Peyer's patch (tissue), 4 donors: ENCODE results near the gene TRIM63. TPM values are rescaled to one million over a fixed set of nuclear protein-coding genes. Genes with fewer than 3 reads are reported as not detected.

Experiments used
- DNase-seq, 3 donors: peaks; one replicate each; pipeline ENCODE4 v3.0.0-alpha.2; 2017 to 2019
- H3K27ac ChIP-seq, 4 donors: fragments of 200-600 bp; sonication (generic); one replicate each; pipeline ENCODE4 v1.5.1; 2016 to 2019
- H3K27me3 ChIP-seq, 2 donors: fragments of 200-600 bp; sonication (generic); one replicate each; pipeline ENCODE4 v1.5.1; 2019
- H3K36me3 ChIP-seq, 3 donors: fragments of 200-600 bp; sonication (generic); one replicate each; pipeline ENCODE4 v1.5.1; 2016 to 2019
- H3K4me1 ChIP-seq, 4 donors: fragments of 200-600 bp; sonication (generic); one replicate each; pipeline ENCODE4 v1.5.1; 2016 to 2019
- H3K4me3 ChIP-seq, 4 donors: fragments of 200-600 bp; sonication (generic); 1 replicate in 3 of 4; 2 replicates in 1 of 4; pipeline ENCODE4 v1.5.1; 2016 to 2019; ENCODE audit warnings: mild to moderate bottlenecking in 1 of 4
- H3K9me3 ChIP-seq, 4 donors: fragments of 200-600 bp; sonication (generic); one replicate each; pipeline ENCODE4 v1.5.1; 2016 to 2019; ENCODE audit warnings: mild to moderate bottlenecking in 1 of 4
- POLR2A ChIP-seq, 2 donors: fragments of 450-650 bp; IDR thresholded peaks; one replicate each; pipeline ENCODE4 v1.5.1; 2017; ENCODE audit warnings: antibody characterized with exemption in 2 of 2, mild to moderate bottlenecking in 2 of 2, moderate library complexity in 2 of 2
- total RNA-seq, 4 donors: library from RNA; depleted of rRNA; stranded (reverse); fragments of >200 nt; gene quantifications; one replicate each; pipeline ENCODE4 v1.1.0, GENCODE V29; 2016
- TF ChIP-seq, protein P1 (sequence below), 6 experiments: fragments of 450-650 bp in 4 of 6; fragments of 200-600 bp in 2 of 6; sonication (generic) in 1 of 6; IDR thresholded peaks; one replicate each; pipeline ENCODE4 v1.5.1; 2017 to 2019; ENCODE audit warnings: antibody characterized with exemption in 6 of 6, mild to moderate bottlenecking in 3 of 6, moderate library complexity in 1 of 6

The TRIM63 gene
- total RNA-seq, 4 donors from 2014 or later, result 0.53 to 0.95 TPM; not detected in 2

- no peaks in the 10 kb centered on the region for H3K9me3 ChIP-seq
- TF ChIP-seq POLR2A (IDR thresholded peaks at IDR 0.05), result no peak
- TF ChIP-seq, protein P1, sequence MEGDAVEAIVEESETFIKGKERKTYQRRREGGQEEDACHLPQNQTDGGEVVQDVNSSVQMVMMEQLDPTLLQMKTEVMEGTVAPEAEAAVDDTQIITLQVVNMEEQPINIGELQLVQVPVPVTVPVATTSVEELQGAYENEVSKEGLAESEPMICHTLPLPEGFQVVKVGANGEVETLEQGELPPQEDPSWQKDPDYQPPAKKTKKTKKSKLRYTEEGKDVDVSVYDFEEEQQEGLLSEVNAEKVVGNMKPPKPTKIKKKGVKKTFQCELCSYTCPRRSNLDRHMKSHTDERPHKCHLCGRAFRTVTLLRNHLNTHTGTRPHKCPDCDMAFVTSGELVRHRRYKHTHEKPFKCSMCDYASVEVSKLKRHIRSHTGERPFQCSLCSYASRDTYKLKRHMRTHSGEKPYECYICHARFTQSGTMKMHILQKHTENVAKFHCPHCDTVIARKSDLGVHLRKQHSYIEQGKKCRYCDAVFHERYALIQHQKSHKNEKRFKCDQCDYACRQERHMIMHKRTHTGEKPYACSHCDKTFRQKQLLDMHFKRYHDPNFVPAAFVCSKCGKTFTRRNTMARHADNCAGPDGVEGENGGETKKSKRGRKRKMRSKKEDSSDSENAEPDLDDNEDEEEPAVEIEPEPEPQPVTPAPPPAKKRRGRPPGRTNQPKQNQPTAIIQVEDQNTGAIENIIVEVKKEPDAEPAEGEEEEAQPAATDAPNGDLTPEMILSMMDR (IDR thresholded peaks at IDR 0.05), result no peak
- no peaks in the 10 kb centered on the region for H3K27me3 ChIP-seq
- no peak overlapping the region for H3K27ac ChIP-seq
- no peaks in the 10 kb centered on the region for H3K36me3 ChIP-seq
- no peak overlapping the region for H3K4me3 ChIP-seq
- H3K4me1 ChIP-seq, result no peaks in the 10 kb centered on the region
- no peak for DNase-seq
These were observed 32.4 kb upstream of the TRIM63 start for GRCh38 chr1:26099780-26100179.

GRCh38 chr1:26098602-26099001, 31.2 kb upstream of the TRIM63 start:
- Histone ChIP-seq H3K9me3 (no peaks in the 10 kb centered on the region), H3K27ac (no peak overlapping the region), H3K36me3 (no peaks in the 10 kb centered on the region), H3K27me3 (no peaks in the 10 kb centered on the region), H3K4me1 (no peaks in the 10 kb centered on the region), H3K4me3 (no peak overlapping the region)
- no peak for TF ChIP-seq POLR2A (IDR thresholded peaks at IDR 0.05)
- TF ChIP-seq, protein P1 (IDR thresholded peaks at IDR 0.05), result no peak
- no peak for DNase-seq

DNA sequence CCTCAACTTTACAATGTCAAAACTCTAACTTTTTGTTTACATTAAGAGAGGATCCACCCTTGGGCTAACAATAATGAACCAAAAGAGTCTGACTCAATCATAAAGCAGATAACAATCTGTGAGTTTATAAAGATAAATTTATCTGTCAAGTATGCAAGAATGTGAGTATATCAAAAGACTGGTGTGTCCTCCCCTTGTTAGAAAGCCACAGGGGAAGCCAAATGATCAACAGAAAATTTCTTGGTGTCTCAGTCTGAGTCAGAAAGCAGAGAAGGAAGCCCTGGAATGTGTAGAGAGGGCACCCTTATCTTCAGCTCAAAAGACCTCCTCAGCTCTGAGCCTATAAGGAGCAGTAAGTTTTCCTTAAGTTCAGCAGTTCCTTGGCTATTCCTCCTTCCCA, 30.3 kb upstream of the TRIM63 start:
- TF ChIP-seq, protein P1 (IDR thresholded peaks at IDR 0.05), result no peak
- no peak for TF ChIP-seq POLR2A (IDR thresholded peaks at IDR 0.05)
- H3K27ac ChIP-seq, result no peak overlapping the region
- H3K4me1 ChIP-seq, result no peaks in the 10 kb centered on the region
- no peaks in the 10 kb centered on the region for H3K9me3 ChIP-seq
- DNase-seq, result no peak
- H3K36me3 ChIP-seq, result no peaks in the 10 kb centered on the region
- H3K4me3 ChIP-seq, result no peak overlapping the region
- H3K27me3 ChIP-seq, result no peaks in the 10 kb centered on the region

- no peak overlapping the region for H3K4me3 ChIP-seq
- H3K9me3 ChIP-seq, result no peaks in the 10 kb centered on the region
- H3K27me3 ChIP-seq, result no peaks in the 10 kb centered on the region
- no peaks in the 10 kb centered on the region for H3K36me3 ChIP-seq
- DNase-seq, result no peak
- no peak for TF ChIP-seq POLR2A (IDR thresholded peaks at IDR 0.05)
- TF ChIP-seq, protein P1 (IDR thresholded peaks at IDR 0.05), result no peak
- no peak overlapping the region for H3K27ac ChIP-seq
- H3K4me1 ChIP-seq, result no peaks in the 10 kb centered on the region
These were observed 29.0 kb upstream of the TRIM63 start for GRCh38 chr1:26096471-26096870.

DNA sequence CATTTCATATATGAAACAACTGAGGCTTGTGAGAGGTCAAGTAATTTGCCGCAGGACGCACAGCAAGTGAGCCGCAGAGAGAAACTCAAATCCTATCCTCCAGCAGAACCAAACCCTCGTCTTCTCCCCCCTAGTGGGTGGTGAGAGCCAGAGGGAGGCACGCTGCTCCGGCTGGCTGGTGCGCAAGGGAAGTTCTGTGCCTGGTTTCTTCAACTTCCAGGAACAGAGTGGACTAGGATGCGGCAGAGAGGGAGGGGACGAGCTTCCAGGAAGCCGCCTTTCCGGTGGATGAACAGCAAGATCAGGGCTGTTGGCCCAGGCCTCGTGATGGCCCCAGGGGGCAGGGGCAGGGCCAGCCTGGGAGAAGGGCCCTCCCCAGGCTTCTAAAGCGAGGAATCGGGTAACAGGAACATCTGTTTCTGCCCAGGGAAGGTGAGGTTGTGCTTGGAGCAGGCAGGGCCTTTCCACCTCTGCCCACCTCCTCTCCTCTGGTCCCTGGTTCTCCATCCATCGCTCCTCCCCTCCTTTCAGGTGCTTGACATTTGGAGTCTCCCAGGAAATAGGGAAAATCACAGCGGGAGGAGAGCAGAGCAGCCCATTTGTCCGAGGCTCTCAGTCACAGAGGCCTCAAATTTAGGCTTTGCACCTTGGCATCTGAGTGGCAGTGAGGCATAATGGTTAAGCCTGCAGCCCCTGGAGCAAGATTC, 27.4 kb upstream of the TRIM63 start:
- H3K27ac ChIP-seq, result no peak overlapping the region
- H3K27me3 ChIP-seq, result no peaks in the 10 kb centered on the region
- no peaks in the 10 kb centered on the region for H3K4me1 ChIP-seq
- no peak for DNase-seq
- no peaks in the 10 kb centered on the region for H3K36me3 ChIP-seq
- TF ChIP-seq, protein P1 (IDR thresholded peaks at IDR 0.05), result no peak
- no peak for TF ChIP-seq POLR2A (IDR thresholded peaks at IDR 0.05)
- no peaks in the 10 kb centered on the region for H3K9me3 ChIP-seq
- H3K4me3 ChIP-seq, result no peak overlapping the region
